NCI-H2107 treated with DMSO at 0.1 percent for 48 hours (cell line): ENCODE data around the gene GPR108.
"Not testable (repeated sequence)": the region's sequence is repeated elsewhere in the genome, so short reads cannot be mapped to it uniquely, and the experiment has no call there.

Experiments
- DNase-seq: peaks from one replicate; lab custom pipeline; 2025; ENCODE audit not compliant: unreplicated experiment; lab: John Stamatoyannopoulos, UW

Gene GPR108

GRCh38 chr19:6737284-6737872 is at the start of gene GPR108:
TSS of gene GPR108 (minus strand) at chr19:6737580. CDS start at chr19:6737576, 4 bp downstream.
- no peak for DNase-seq

- DNase-seq = no peak
Observed at GRCh38 chr19:6779206-6779605, 41.8 kb upstream of the GPR108 start.

- DNase-seq = no peak
Observed at GRCh38 chr19:6778386-6778785, 41.0 kb upstream of the GPR108 start.

GRCh38 chr19:6777434-6777833 is 40.1 kb upstream of the GPR108 start:
- DNase-seq = no peak

- no peak for DNase-seq
Observed at GRCh38 chr19:6776999-6777398, 39.6 kb upstream of the GPR108 start.

GRCh38 chr19:6776045-6776444 is 38.7 kb upstream of the GPR108 start:
- not testable (repeated sequence) for DNase-seq

- DNase-seq = no peak
Observed at GRCh38 chr19:6774821-6775707, 37.7 kb upstream of the GPR108 start.

GRCh38 chr19:6773323-6773931 is 36.0 kb upstream of the GPR108 start:
- no peak for DNase-seq

- DNase-seq = no peak
Observed at GRCh38 chr19:6772866-6773322, 35.5 kb upstream of the GPR108 start.

GRCh38 chr19:6772028-6772865 is 34.9 kb upstream of the GPR108 start, which contains the start of gene VAV1:
TSS of gene VAV1 (plus strand) at chr19:6772708. CDS start at chr19:6772808, 100 bp downstream.
- no peak for DNase-seq

GRCh38 chr19:6771648-6772027 is 34.3 kb upstream of the GPR108 start:
- not testable (repeated sequence) for DNase-seq

GRCh38 chr19:6769006-6769619 is 31.7 kb upstream of the GPR108 start:
- no peak for DNase-seq

- no peak for DNase-seq
Observed at GRCh38 chr19:6768236-6768785, 30.9 kb upstream of the GPR108 start.

- no peak for DNase-seq
Observed at GRCh38 chr19:6767357-6768235, 30.2 kb upstream of the GPR108 start, which contains the start of gene SH2D3A. TSS of gene SH2D3A (minus strand) at chr19:6767435. CDS start at chr19:6763748, 3,687 bp downstream.

GRCh38 chr19:6767081-6767356 is 29.6 kb upstream of the GPR108 start:
- no peak for DNase-seq

- no peak for DNase-seq
Observed at GRCh38 chr19:6766357-6767080, 29.1 kb upstream of the GPR108 start.

- DNase-seq = no peak
Observed at GRCh38 chr19:6765738-6766356, 28.5 kb upstream of the GPR108 start.

GRCh38 chr19:6762253-6762797 is 24.9 kb upstream of the GPR108 start:
- not testable (repeated sequence) for DNase-seq
